ENCODE results near the gene AUTS2. TPM values are rescaled to one million over a fixed set of nuclear protein-coding genes. Genes with fewer than 3 reads are reported as not detected.

AUTS2 gene
- total RNA-seq, 1 experiment from 2014 or later: 256 TPM

DNA sequence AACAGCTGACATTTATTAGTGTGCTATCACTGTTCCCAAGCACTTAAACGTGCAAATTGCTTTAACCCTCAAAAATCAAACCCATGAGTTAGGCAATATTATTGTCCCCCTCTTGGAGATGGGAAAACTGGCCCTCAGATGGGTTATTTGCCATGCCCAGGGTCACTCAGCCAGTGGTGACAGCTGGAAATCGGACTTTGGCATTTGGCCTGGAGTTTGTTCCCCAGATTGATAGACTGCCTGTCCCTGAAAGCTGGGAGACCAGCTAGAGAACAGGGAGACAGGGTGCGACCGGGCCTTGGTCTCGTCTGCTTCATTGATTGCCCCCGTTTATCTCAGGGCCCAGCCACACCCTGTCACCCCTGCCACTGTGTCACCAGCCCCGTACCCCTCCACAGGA lies 1167.4 kb downstream of the AUTS2 start:
- Histone ChIP-seq H4K91ac (ENCODE audit: insufficient read length, low read depth, low read length) (no peak overlapping the region), H2BK12ac (ENCODE audit: insufficient read length, low read depth, low read length) (no peak overlapping the region), H3K23ac (ENCODE audit: insufficient read length, low read depth, low read length) (no peak overlapping the region), H3K23me2 (ENCODE audit: insufficient read length, low read depth, low read length, poor library complexity, severe bottlenecking) (no peaks in the 10 kb centered on the region), H3K79me1 (ENCODE audit: insufficient read depth, low read depth, low read length, poor library complexity, severe bottlenecking) (peaks cover 3% of the 10 kb centered on the region), H2BK5ac (ENCODE audit: insufficient read length, low read length) (no peak overlapping the region), H2AFZ (ENCODE audit: low read length) (no peak overlapping the region), H4K20me1 (ENCODE audit: control insufficient read depth, insufficient read depth, insufficient read length) (no peaks in the 10 kb centered on the region), H3K9ac (ENCODE audit: extremely low read depth, insufficient read length, low read length) (no peak overlapping the region), H2BK15ac (ENCODE audit: low read depth, low read length) (no peak overlapping the region), H3K9me3 (ENCODE audit: control insufficient read depth, low read depth, low read length) (no peaks in the 10 kb centered on the region), H3K4ac (ENCODE audit: low read depth, low read length) (no peak overlapping the region), H3K27me3 (ENCODE audit: insufficient read depth, low read length) (no peaks in the 10 kb centered on the region), H3T11ph (ENCODE audit: low read length) (no peak overlapping the region), H2AK5ac (ENCODE audit: insufficient read length, low read length) (no peak overlapping the region), H3K18ac (ENCODE audit: insufficient read length, low read depth, low read length) (no peak overlapping the region), H3K14ac (ENCODE audit: insufficient read depth, low read length) (no peak overlapping the region; the same call in 1 of the 2 replicates), H3K27ac (ENCODE audit: insufficient read length, low read depth, low read length) (no peak overlapping the region), H4K8ac (replicated peaks; ENCODE audit: insufficient read length, low read depth, low read length) (no peak overlapping the region), H2BK120ac (ENCODE audit: low read depth, low read length, poor library complexity, severe bottlenecking) (no peak overlapping the region), H2BK20ac (ENCODE audit: low read depth, low read length, poor library complexity, severe bottlenecking) (no peak overlapping the region), H3K56ac (ENCODE audit: insufficient read length, low read depth, low read length) (no peak overlapping the region), H4K5ac (ENCODE audit: insufficient read length, low read depth, low read length) (no peak overlapping the region), H3K79me2 (ENCODE audit: insufficient read depth, low read length) (peaks cover 2% of the 10 kb centered on the region; the same call in 1 of the 2 replicates), H3K4me2 (ENCODE audit: insufficient read depth, insufficient read length, low read length) (no peak overlapping the region), H3K4me1 (ENCODE audit: insufficient read depth, low read length) (no peaks in the 10 kb centered on the region)
- Mint-ChIP-seq H3K27ac (peak overlapping the region in 2 of 3 experiments; percentile 73 to 76; a peak in 2 of 7 replicates), H3K9me3 (no peaks in the 10 kb centered on the region), H3K36me3 (ENCODE audit: insufficient read depth in 1 of 3, low read depth in 3 of 3) (peaks cover 46 to 94% (median 87%) of the 10 kb centered on the region in 3 experiments; a peak in 6 of 7 replicates), H3K4me3 (no peak overlapping the region), H3K4me1 (peaks cover 33 to 56% of the 10 kb centered on the region in 2 experiments), H3K27me3 (ENCODE audit: low read depth) (peaks cover 1% of the 10 kb centered on the region)
- no CpG with 5 or more reads among the region's 7 CpGs for WGBS (ENCODE audit: extremely low coverage, insufficient read length, low lambda C conversion rate)
- TF ChIP-seq CTCF (conservative IDR thresholded peaks at IDR 0.05): no peak
- no peak for DNase-seq

All from H9 (cell line).